Ishikawa (cell line): ENCODE results near the gene MACROD2.

Experiments used
- EGR1 ChIP-seq: IDR thresholded peaks from 2 replicates; pipeline ENCODE4 v1.6.1; 2012
- EP300 ChIP-seq: IDR thresholded peaks from 2 replicates; pipeline ENCODE4 v1.6.1; 2012; ENCODE audit warnings: borderline replicate concordance
- MAX ChIP-seq: IDR thresholded peaks from 2 replicates; pipeline ENCODE4 v1.6.1; 2012
- REST ChIP-seq: IDR thresholded peaks from 2 replicates; pipeline ENCODE4 v1.6.1; 2012; ENCODE audit warnings: low read depth, mild to moderate bottlenecking
- TAF1 ChIP-seq: IDR thresholded peaks from 2 replicates; pipeline ENCODE4 v1.6.1; 2012; ENCODE audit warnings: low read depth, mild to moderate bottlenecking
- USF1 ChIP-seq: IDR thresholded peaks from 2 replicates; pipeline ENCODE4 v1.6.1; 2012

- no peak for TF ChIP-seq EP300
- no peak for TF ChIP-seq USF1
- no peak for TF ChIP-seq EGR1
- TF ChIP-seq REST = no peak
- no peak for TF ChIP-seq TAF1
- no peak for TF ChIP-seq MAX
Observed at GRCh38 chr20:14830899-14831298, 835.6 kb downstream of the MACROD2 start.
